Endothelial cell of umbilical vein (primary cell): Measurements from ENCODE around the gene BDH1. TPM values are rescaled to one million over a fixed set of nuclear protein-coding genes. Genes with fewer than 3 reads are reported as not detected.
A peak's percentile ranks its signal among the peaks of the same experiment; 100 is the strongest.
"Not testable (repeated sequence)": the region's sequence is repeated elsewhere in the genome, so short reads cannot be mapped to it uniquely, and the experiment has no call there.

Source experiments
- BruUV-seq: library from RNA; stranded (reverse); fragments of 400-500 nt; replicated peaks from 2 replicates; lab custom pipeline; 2021; lab: Mats Ljungman, UMichigan
- CTCF ChIA-PET: fragments of 300-600, 350-600 bp; sonication (Branson Sonifier 250); formaldehyde crosslinking; loops from one replicate; lab custom pipeline; 2021; ENCODE audit warnings: antibody characterized with exemption, inconsistent platforms; lab: Charles Lee
- POLR2A ChIA-PET: fragments of 300-600, 350-600 bp; sonication (Branson Sonifier 250); formaldehyde crosslinking; loops from one replicate; lab custom pipeline; 2021; ENCODE audit warnings: antibody characterized with exemption, inconsistent platforms; lab: Charles Lee
- DNase-seq: peaks from one replicate; pipeline ENCODE4 v3.0.0-alpha.2; 2011; ENCODE audit warnings: low read depth, low spot score
- FAIRE-seq: peaks from 2 replicates; lab custom pipeline; 2011; peaks lifted over from hg19 to GRCh38; lab: Jason Lieb, UNC
- H2AFZ ChIP-seq: 2 replicates; pipeline ENCODE4 v1.6.0; 2012; ENCODE audit warnings: low read depth, low read length, control low read depth, inconsistent platforms
- H3K27ac ChIP-seq: 2 replicates; pipeline ENCODE4 v1.5.1; 2011; ENCODE audit warnings: low read depth, mild to moderate bottlenecking, control low read depth, low read length, moderate library complexity; ENCODE audit not compliant: insufficient read depth
- H3K27me3 ChIP-seq, 2 experiments: 2 replicates each; pipeline versions ENCODE4 v1.6.0 to v1.6.1; 2011; ENCODE audit warnings: low read length in 2 of 2, mixed read lengths in 1 of 2; ENCODE audit not compliant: control insufficient read depth in 2 of 2, insufficient read depth in 2 of 2
- H3K36me3 ChIP-seq, 2 experiments: 2 replicates in 1 of 2; 3 replicates in 1 of 2; pipeline ENCODE4 v1.5.1; 2011; ENCODE audit warnings: low read length in 2 of 2, mild to moderate bottlenecking in 1 of 2, moderate library complexity in 1 of 2; ENCODE audit not compliant: control insufficient read depth in 2 of 2, insufficient read depth in 2 of 2; ENCODE audit errors: extremely low read depth in 1 of 2
- H3K4me1 ChIP-seq: 3 replicates; pipeline ENCODE4 v1.5.1; 2011; ENCODE audit warnings: mild to moderate bottlenecking, low read length; ENCODE audit not compliant: control insufficient read depth, insufficient read depth; ENCODE audit errors: extremely low read depth
- H3K4me2 ChIP-seq: 2 replicates; pipeline ENCODE4 v1.6.1; 2011; ENCODE audit warnings: low read length, control low read depth, mixed read lengths; ENCODE audit not compliant: insufficient read depth
- H3K4me3 ChIP-seq, 3 experiments: fragments of 200-600 bp in 1 of 3; sonication (generic), shearing (Covaris generic) in 1 of 3; replicated peaks in 1 of 3; 2 replicates each; pipeline ENCODE4 v1.5.1; 2011 to 2016; ENCODE audit warnings: control low read depth in 3 of 3, low read length in 3 of 3, mild to moderate bottlenecking in 2 of 3, inconsistent platforms in 1 of 3, low read depth in 1 of 3, moderate library complexity in 1 of 3; ENCODE audit not compliant: insufficient read depth in 1 of 3
- H3K79me2 ChIP-seq: 2 replicates; pipeline ENCODE4 v1.6.0; 2012; ENCODE audit warnings: low read length, inconsistent platforms; ENCODE audit not compliant: control insufficient read depth, insufficient read depth
- H3K9ac ChIP-seq: replicated peaks from 2 replicates; pipeline ENCODE3; 2011; ENCODE audit warnings: low read length, control low read depth; ENCODE audit not compliant: insufficient read depth; ENCODE audit errors: extremely low read depth
- H3K9me1 ChIP-seq: replicated peaks from 3 replicates; pipeline ENCODE4 v1.6.0; 2011; ENCODE audit warnings: mild to moderate bottlenecking, low read length; ENCODE audit not compliant: control insufficient read depth, insufficient read depth; ENCODE audit errors: extremely low read depth
- H3K9me3 ChIP-seq: replicated peaks from 2 replicates; pipeline ENCODE4 v1.5.1; 2012; ENCODE audit warnings: low read length, inconsistent platforms; ENCODE audit not compliant: control insufficient read depth, insufficient read depth
- H4K20me1 ChIP-seq: replicated peaks from 2 replicates; pipeline ENCODE3; 2011; ENCODE audit warnings: mild to moderate bottlenecking, low read length; ENCODE audit not compliant: control insufficient read depth, insufficient read depth; ENCODE audit errors: extremely low read depth
- EZH2 ChIP-seq: IDR thresholded peaks from 2 replicates; pipeline ENCODE4 v1.6.1; 2012; ENCODE audit warnings: borderline replicate concordance, low read depth, mild to moderate bottlenecking, moderate library complexity, low read length, inconsistent platforms; ENCODE audit not compliant: severe bottlenecking
- FOS ChIP-seq: IDR thresholded peaks from 2 replicates; pipeline ENCODE4 v1.6.1; 2011; ENCODE audit warnings: mild to moderate bottlenecking, low read length, moderate library complexity, borderline replicate concordance; ENCODE audit not compliant: insufficient read depth
- GATA2 ChIP-seq: IDR thresholded peaks from 2 replicates; pipeline ENCODE4 v1.7.0; 2011; ENCODE audit warnings: low read depth, mild to moderate bottlenecking, moderate library complexity, mixed read lengths, low read length; ENCODE audit not compliant: insufficient read length, insufficient read depth
- JUN ChIP-seq: IDR thresholded peaks from 2 replicates; pipeline ENCODE4 v1.6.1; 2011; ENCODE audit warnings: borderline replicate concordance, low read depth; ENCODE audit not compliant: insufficient read length, insufficient read depth
- MYC ChIP-seq: IDR thresholded peaks from one replicate; pipeline ENCODE4 v1.6.1; 2011; ENCODE audit warnings: mild to moderate bottlenecking, low read depth, low read length
- POLR2A ChIP-seq: IDR thresholded peaks from 2 replicates; pipeline ENCODE4 v1.6.1; 2012; ENCODE audit warnings: low read depth, mild to moderate bottlenecking, control low read depth, low read length
- POLR2AphosphoS5 ChIP-seq: IDR thresholded peaks from 2 replicates; pipeline ENCODE4 v1.6.1; 2012; ENCODE audit warnings: low read depth, mild to moderate bottlenecking, control low read depth, low read length, moderate library complexity; ENCODE audit not compliant: insufficient read depth
- dilution Hi-C: fragments of 300-500 bp; cut with MboI; formaldehyde crosslinking; loops from one replicate; pipeline ENCODE4 v1.15.0; 2019; ENCODE audit warnings: low sequenced_read_pairs; ENCODE audit not compliant: extremely low pct_ligation_motif_present
- intact Hi-C: fragments of 100-400 bp; cut with micrococcal nuclease; formaldehyde crosslinking; loops from one replicate; pipeline ENCODE4 v1.10.0; 2022
- polyA plus RNA-seq, 4 experiments: library from polyadenylated mRNA; depleted of rRNA in 3 of 4; stranded (reverse) in 3 of 4; unstranded in 1 of 4; fragments of >200 nt; gene quantifications; 2 replicates each; pipeline versions ENCODE4 v1.2.1 to v1.2.3, GENCODE V29; 2011 to 2012; ENCODE audit warnings: missing spikeins in 1 of 4
- total RNA-seq: library from RNA; stranded (reverse); gene quantifications from 2 replicates; pipeline ENCODE4 v1.2.3, GENCODE V29; 2021
- TF ChIP-seq, protein P1 (sequence below), 2 donors: IDR thresholded peaks; 1 replicate in 1 of 2; 2 replicates in 1 of 2; pipeline ENCODE4 v1.5.1; 2011; ENCODE audit warnings: low read length in 2 of 2, mild to moderate bottlenecking in 2 of 2, moderate library complexity in 2 of 2, control low read depth in 1 of 2, inconsistent platforms in 1 of 2, low read depth in 1 of 2; ENCODE audit not compliant: insufficient read depth in 1 of 2; ENCODE audit errors: extremely low read depth in 1 of 2
- TF ChIP-seq, protein P2 (sequence below): IDR thresholded peaks from 2 replicates; pipeline ENCODE4 v1.6.1; 2011; ENCODE audit not compliant: insufficient read depth, insufficient read length

Gene BDH1
- total and polyA plus RNA-seq, 2 donors (not counting 3 experiments of a cell fraction or from before 2014, with no cell fraction given) = 6.9 to 12.2 TPM

DNA sequence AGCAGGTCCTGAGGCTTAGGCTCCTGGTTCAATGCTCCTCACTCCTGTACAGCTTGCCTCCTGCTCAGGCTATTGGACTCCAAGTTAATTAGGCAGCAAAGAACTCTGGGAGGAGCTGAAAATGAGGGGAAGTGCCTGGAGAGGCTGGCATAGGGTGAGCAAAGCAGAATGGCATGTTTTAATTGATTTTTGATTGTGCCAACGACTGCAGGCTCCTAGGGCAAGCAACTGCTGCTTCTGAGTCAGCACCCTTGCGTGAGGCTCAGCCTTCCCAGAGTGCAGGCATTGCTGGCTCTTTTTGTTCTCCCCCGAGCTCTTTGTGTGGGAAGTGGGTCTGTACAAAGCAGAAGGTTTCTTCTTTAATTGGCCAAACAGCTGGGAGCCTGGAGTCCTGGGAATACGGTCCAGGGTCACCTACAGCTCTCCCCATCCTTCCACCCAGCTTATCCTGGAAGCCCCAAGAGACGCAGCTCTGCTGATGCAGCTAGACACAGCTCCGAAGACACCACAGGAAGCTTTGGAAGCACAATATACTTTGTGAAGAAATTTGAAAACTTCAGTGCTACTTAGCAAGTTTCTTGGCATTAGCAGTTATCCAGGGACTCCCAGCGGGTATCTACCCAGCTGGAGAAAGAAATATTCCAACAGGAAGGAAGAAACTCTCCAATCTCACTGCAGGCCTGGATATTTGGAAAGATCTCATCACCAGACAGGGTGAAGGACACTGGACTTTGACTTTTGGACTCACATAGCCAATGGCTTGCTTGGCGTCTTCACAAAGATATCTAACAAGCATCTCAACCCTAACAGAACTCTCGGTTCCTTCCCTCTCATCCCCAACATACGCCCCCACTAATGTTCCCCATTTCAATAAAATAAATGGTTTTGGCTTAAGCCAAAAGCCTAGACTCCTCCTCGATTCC, 76.8 kb downstream of the BDH1 start:
- ChIA-PET CTCF (interaction anchor here (0.8 to 1.5 kb wide), 4 partner anchors 9 to 222 kb away, joined by 3 to 6 read pairs (median 4); no protein-coding TSS in a partner anchor), POLR2A (interaction anchor here (0.7 to 1.0 kb wide), 2 partner anchors 8 to 21 kb away, joined by 3 read pairs; no protein-coding TSS in a partner anchor)
- no TSS peak for BruUV-seq
- Histone ChIP-seq H3K4me2 (no peak overlapping the region), H4K20me1 (no peaks in the 10 kb centered on the region), H3K4me3 (no peak overlapping the region), H3K9me1 (no peaks in the 10 kb centered on the region), H3K9me3 (no peaks in the 10 kb centered on the region), H3K4me1 (peaks cover 21% of the 10 kb centered on the region), H3K27ac (no peak overlapping the region), H3K27me3 (no peaks in the 10 kb centered on the region), H3K79me2 (no peaks in the 10 kb centered on the region), H2AFZ (peak overlapping the region; percentile 74), H3K9ac (no peak overlapping the region), H3K36me3 (no peaks in the 10 kb centered on the region)
- dilution Hi-C loops (no loop called here), intact Hi-C loops (no loop called here)
- FAIRE-seq (peak; percentile 67), DNase-seq (no peak)
- no peak for TF ChIP-seq POLR2A
- no peak for TF ChIP-seq FOS
- TF ChIP-seq GATA2 = no peak
- TF ChIP-seq EZH2 = no peak
- TF ChIP-seq, protein P1, sequence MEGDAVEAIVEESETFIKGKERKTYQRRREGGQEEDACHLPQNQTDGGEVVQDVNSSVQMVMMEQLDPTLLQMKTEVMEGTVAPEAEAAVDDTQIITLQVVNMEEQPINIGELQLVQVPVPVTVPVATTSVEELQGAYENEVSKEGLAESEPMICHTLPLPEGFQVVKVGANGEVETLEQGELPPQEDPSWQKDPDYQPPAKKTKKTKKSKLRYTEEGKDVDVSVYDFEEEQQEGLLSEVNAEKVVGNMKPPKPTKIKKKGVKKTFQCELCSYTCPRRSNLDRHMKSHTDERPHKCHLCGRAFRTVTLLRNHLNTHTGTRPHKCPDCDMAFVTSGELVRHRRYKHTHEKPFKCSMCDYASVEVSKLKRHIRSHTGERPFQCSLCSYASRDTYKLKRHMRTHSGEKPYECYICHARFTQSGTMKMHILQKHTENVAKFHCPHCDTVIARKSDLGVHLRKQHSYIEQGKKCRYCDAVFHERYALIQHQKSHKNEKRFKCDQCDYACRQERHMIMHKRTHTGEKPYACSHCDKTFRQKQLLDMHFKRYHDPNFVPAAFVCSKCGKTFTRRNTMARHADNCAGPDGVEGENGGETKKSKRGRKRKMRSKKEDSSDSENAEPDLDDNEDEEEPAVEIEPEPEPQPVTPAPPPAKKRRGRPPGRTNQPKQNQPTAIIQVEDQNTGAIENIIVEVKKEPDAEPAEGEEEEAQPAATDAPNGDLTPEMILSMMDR (IDR thresholded peaks at IDR 0.05; ENCODE audit: extremely low read depth in 1 of 2, insufficient read depth in 1 of 2, low read depth in 1 of 2, low read length in 2 of 2) = no peak
- TF ChIP-seq MYC = no peak
- TF ChIP-seq POLR2AphosphoS5 = no peak
- TF ChIP-seq, protein P2, sequence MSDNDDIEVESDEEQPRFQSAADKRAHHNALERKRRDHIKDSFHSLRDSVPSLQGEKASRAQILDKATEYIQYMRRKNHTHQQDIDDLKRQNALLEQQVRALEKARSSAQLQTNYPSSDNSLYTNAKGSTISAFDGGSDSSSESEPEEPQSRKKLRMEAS = no peak
- TF ChIP-seq JUN = no peak

DNA sequence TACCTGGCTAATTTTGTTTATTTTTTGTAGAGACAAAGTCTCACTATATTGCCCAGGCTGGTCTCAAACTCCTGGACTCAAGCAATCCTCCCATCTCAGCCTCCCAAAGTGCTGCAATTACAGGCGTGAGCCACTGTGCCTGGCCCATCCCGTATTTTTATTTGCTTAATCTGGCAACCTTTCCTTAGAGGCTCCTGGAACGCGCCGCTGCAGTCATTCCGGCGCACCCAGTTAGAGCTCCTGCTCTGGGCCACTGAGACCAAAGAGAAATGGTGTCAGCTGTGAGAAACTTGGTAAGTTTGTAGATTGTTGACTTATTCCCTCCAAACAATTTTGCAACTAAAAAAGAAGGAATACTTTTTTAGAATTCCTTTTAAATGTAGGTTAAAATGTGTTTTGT, 78.0 kb downstream of the BDH1 start:
- H3K9ac ChIP-seq, H3K27ac ChIP-seq, H3K36me3 ChIP-seq, H3K9me1 ChIP-seq, DNase-seq, H3K27me3 ChIP-seq, H2AFZ ChIP-seq, H4K20me1 ChIP-seq, H3K4me2 ChIP-seq, BruUV-seq, dilution Hi-C loops, POLR2A ChIA-PET, H3K79me2 ChIP-seq, H3K9me3 ChIP-seq, H3K4me3 ChIP-seq, intact Hi-C loops, FAIRE-seq: not testable (repeated sequence)
- H3K4me1 ChIP-seq = peaks cover 17% of the 10 kb centered on the region
- CTCF ChIA-PET = interaction anchor here (1.5 to 2.7 kb wide), 3 partner anchors 11 to 290 kb away, joined by 4 to 10 read pairs (median 6); no protein-coding TSS in a partner anchor
